Body of pancreas (tissue), 4 donors: ENCODE data around the gene PIEZO2. TPM values are rescaled to one million over a fixed set of nuclear protein-coding genes. Genes with fewer than 3 reads are reported as not detected.

ENCODE experiments used
- ATAC-seq: fragments of 150-250 bp; one replicate; pipeline ENCODE4 v1.9.1; 2016
- DNase-seq, 4 donors: peaks; one replicate each; pipeline ENCODE4 v3.0.0-alpha.2; 2019
- H3K27ac ChIP-seq, 4 donors: fragments of 200-600 bp; sonication (generic); 1 replicate in 3 of 4; 2 replicates in 1 of 4; pipeline versions ENCODE4 v1.5.1 to v1.6.1; 2016 to 2019; ENCODE audit warnings: mild to moderate bottlenecking in 1 of 4, mixed read lengths in 1 of 4, moderate library complexity in 1 of 4
- H3K27me3 ChIP-seq, 2 donors: fragments of 200-600 bp; sonication (generic); one replicate each; pipeline ENCODE4 v1.6.0; 2016; ENCODE audit warnings: mild to moderate bottlenecking in 1 of 2
- H3K36me3 ChIP-seq, 2 donors: fragments of 200-600 bp; sonication (generic); replicated peaks in 1 of 2; 2 replicates each; pipeline ENCODE4 v1.5.1; 2016; ENCODE audit warnings: low read depth in 2 of 2; ENCODE audit not compliant: insufficient read depth in 1 of 2
- H3K4me1 ChIP-seq: fragments of 200-600 bp; sonication (generic); one replicate; pipeline ENCODE4 v1.6.0; 2016
- H3K4me3 ChIP-seq, 2 donors: fragments of 200-600 bp; sonication (generic); 1 replicate in 1 of 2; 2 replicates in 1 of 2; pipeline ENCODE4 v1.5.1; 2016 to 2019
- H3K9me3 ChIP-seq, 3 donors: fragments of 200-600 bp; sonication (generic); 1 replicate in 2 of 3; 2 replicates in 1 of 3; pipeline ENCODE4 v1.5.1; 2016
- CTCF ChIP-seq, 7 experiments: fragments of 450-650 bp in 4 of 7; fragments of 200-600 bp in 3 of 7; sonication (generic) in 3 of 7; IDR thresholded peaks; one replicate each; pipeline ENCODE4 v1.5.1; 2016 to 2019; ENCODE audit warnings: antibody characterized with exemption in 7 of 7
- POLR2A ChIP-seq, 3 donors: fragments of 450-650 bp; IDR thresholded peaks; one replicate each; pipeline ENCODE4 v1.6.1; 2016; ENCODE audit warnings: antibody characterized with exemption in 3 of 3, mild to moderate bottlenecking in 2 of 3
- WGBS, 2 donors: methylation state at CpG; one replicate each; pipeline ENCODE4 v1.1.5; 2017; 5-methylcytosine and 5-hydroxymethylcytosine counted together
- intact Hi-C: fragments of 100-400 bp; cut with DNase I; formaldehyde crosslinking; loops from one replicate; pipeline ENCODE4 v1.15.1; 2023
- total RNA-seq, 2 donors: library from RNA; depleted of rRNA; stranded (reverse); fragments of >200 nt; gene quantifications; one replicate each; pipeline ENCODE4 v1.1.0, GENCODE V29; 2016

Gene PIEZO2
- total RNA-seq, 2 donors from 2014 or later, result 0.33 to 40.7 TPM

DNA sequence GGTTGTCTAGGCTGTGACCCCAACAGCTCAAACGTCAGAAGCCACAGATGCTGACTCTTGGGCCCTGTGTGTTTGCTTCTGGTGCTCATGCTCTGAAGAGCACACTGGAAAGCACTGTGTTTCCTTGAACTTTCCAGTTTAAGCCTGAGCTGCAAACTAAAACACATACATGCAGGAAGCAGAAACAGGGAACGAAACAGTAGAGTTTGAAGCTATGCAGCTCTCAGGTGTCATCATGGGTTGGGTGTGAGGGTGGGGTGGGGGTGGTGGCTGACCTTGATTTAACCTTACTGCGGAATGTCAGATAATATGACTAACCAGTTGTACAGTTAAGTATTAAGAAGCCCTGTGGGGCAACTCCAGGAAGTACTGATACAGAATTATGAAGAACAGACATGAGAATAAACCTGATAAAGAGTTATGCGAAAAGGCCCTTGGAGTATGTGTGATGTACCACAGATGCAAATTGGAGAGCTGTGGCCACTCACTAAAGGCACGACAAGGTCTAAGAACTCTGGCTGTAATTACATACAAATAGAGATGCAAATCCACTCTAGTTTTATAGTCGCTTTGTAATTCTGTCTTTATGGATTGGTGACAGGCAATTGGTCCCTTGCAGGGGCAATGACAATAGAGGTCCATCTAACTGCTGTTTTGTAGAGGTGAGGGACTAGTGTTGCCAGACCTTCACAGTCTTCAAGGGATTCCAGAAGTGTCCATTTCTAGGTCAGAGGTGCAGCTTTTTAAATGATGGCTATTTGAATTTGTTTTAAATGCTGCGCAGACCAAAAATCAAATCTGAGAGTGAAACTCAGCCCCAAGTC lies 350.4 kb downstream of the PIEZO2 start:
- 37% methylated on average over 7 of the region's 7 CpGs for WGBS, 2 donors
- no peaks in the 10 kb centered on the region for H3K9me3 ChIP-seq
- TF ChIP-seq POLR2A (IDR thresholded peaks at IDR 0.05) (no peak), CTCF (IDR thresholded peaks at IDR 0.05) (no peak)
- no peak overlapping the region for H3K4me3 ChIP-seq
- intact Hi-C loops, result no loop called here
- DNase-seq, result peak; percentile 32 to 60 (median 35)
- no peaks in the 10 kb centered on the region for H3K27me3 ChIP-seq
- H3K36me3 ChIP-seq, result no peaks in the 10 kb centered on the region
- peaks cover 13% of the 10 kb centered on the region for H3K4me1 ChIP-seq
- ATAC-seq, result peak; percentile 96
- H3K27ac ChIP-seq, result peak overlapping the region in 3 of 4 donors; percentile 37 to 73 (median 66)

DNA sequence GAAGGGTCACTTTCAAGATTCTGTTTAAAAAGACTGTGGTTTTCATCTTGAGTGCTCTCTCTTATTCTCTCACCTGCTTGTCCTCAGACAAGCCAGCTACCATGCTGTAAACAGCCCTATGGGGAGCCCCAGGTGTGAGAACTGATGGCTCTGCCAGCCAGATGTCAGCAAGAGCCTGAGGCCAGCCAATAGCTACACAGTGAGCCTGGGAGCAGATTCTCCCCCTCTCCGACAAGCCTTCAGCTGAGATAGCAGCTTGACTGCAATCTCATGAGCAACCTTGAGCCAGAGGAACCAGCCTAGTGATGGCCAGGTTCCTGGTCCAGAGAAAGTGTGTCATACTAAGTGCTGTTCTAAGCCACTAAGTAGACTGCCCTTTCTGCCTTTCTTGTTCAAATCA lies 351.5 kb downstream of the PIEZO2 start:
- H3K36me3 ChIP-seq, result no peaks in the 10 kb centered on the region
- no peak for DNase-seq
- 36 to 77% methylated on average over 1 of the region's 1 CpG for WGBS, 2 donors
- intact Hi-C loops, result no loop called here
- no peak overlapping the region for H3K4me3 ChIP-seq
- peaks cover 13% of the 10 kb centered on the region for H3K4me1 ChIP-seq
- peak overlapping the region in 3 of 4 donors; percentile 32 to 73 (median 66) for H3K27ac ChIP-seq
- no peaks in the 10 kb centered on the region for H3K27me3 ChIP-seq
- ATAC-seq, result no peak
- no peak for TF ChIP-seq CTCF (IDR thresholded peaks at IDR 0.05)
- no peak for TF ChIP-seq POLR2A (IDR thresholded peaks at IDR 0.05)
- H3K9me3 ChIP-seq, result no peaks in the 10 kb centered on the region

- 70 to 84% methylated on average over 7 of the region's 7 CpGs for WGBS, 2 donors
- no peak overlapping the region for H3K27ac ChIP-seq
- H3K4me3 ChIP-seq, result no peak overlapping the region
- no peaks in the 10 kb centered on the region for H3K27me3 ChIP-seq
- no peaks in the 10 kb centered on the region for H3K36me3 ChIP-seq
- DNase-seq, result no peak
- TF ChIP-seq CTCF (IDR thresholded peaks at IDR 0.05) (no peak), POLR2A (IDR thresholded peaks at IDR 0.05) (no peak)
- no peak for ATAC-seq
- no peaks in the 10 kb centered on the region for H3K9me3 ChIP-seq
- peaks cover 13% of the 10 kb centered on the region for H3K4me1 ChIP-seq
- intact Hi-C loops, result no loop called here
Observed at GRCh38 chr18:10794771-10795170, 354.6 kb downstream of the PIEZO2 start.

DNA sequence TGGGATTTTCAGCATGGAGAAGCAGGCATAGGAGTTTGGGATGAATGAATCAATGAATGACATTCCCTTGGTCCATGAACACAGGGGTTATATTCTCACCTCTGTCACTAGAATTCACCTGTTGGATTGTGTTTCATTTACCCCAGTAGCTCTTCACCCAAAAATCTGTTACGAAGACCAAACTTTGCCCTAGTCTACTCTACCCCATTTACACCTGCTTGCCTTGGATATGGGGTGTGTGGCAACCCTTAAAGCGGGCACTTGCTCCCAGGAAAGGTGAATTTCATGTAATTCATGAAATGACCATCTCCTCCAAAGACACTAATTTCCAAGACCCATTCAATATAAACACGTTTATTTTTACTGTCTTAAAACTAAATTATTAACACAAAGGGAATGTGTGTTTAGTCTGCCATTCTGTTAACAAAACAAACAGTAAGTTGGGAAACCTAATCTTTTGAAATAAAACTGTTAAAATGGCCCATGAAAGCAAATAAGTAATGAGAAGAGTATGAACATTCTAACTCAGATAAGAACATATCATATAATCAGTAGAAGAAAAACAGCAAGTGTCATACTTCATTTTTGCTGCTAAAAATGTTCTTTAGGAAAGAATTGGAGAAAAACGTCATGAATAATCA lies 355.5 kb downstream of the PIEZO2 start:
- WGBS, 2 donors, result 49% methylated on average over 4 of the region's 4 CpGs
- intact Hi-C loops, result no loop called here

More for the DNA sequence above, 355.5 kb downstream of the PIEZO2 start:
- TF ChIP-seq CTCF (IDR thresholded peaks at IDR 0.05) (no peak), POLR2A (IDR thresholded peaks at IDR 0.05) (no peak)
- Histone ChIP-seq H3K4me3 (no peak overlapping the region), H3K27me3 (no peaks in the 10 kb centered on the region), H3K36me3 (no peaks in the 10 kb centered on the region), H3K27ac (no peak overlapping the region), H3K4me1 (peaks cover 6% of the 10 kb centered on the region), H3K9me3 (no peaks in the 10 kb centered on the region)
- DNase-seq, result no peak
- no peak for ATAC-seq
